ENCODE results near the gene CCSER1.

DNA sequence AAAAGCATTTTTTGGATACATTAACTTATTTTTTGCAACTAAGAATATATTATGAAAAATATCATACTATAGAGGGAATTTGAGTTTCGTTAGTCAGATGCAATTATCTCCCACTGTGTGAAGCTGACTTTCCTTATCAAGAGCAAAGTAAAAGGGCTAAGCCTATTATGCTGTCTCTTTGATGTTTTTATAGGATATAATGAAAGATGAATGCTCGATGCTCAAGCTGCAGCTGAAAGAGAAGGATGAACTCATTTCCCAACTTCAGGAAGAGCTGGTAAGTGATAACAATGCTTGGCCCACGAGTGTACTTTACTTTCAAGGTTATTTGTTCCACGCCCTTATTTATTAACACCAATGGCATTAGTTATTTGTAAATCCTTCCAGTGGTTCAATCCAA is 688.4 kb downstream of the CCSER1 start:
- TF ChIP-seq, protein P1, sequence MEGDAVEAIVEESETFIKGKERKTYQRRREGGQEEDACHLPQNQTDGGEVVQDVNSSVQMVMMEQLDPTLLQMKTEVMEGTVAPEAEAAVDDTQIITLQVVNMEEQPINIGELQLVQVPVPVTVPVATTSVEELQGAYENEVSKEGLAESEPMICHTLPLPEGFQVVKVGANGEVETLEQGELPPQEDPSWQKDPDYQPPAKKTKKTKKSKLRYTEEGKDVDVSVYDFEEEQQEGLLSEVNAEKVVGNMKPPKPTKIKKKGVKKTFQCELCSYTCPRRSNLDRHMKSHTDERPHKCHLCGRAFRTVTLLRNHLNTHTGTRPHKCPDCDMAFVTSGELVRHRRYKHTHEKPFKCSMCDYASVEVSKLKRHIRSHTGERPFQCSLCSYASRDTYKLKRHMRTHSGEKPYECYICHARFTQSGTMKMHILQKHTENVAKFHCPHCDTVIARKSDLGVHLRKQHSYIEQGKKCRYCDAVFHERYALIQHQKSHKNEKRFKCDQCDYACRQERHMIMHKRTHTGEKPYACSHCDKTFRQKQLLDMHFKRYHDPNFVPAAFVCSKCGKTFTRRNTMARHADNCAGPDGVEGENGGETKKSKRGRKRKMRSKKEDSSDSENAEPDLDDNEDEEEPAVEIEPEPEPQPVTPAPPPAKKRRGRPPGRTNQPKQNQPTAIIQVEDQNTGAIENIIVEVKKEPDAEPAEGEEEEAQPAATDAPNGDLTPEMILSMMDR (IDR thresholded peaks at IDR 0.05; ENCODE audit: low read depth, low read length, poor library complexity, severe bottlenecking): no peak
- no peak for TF ChIP-seq EZH2phosphoT487 (IDR thresholded peaks at IDR 0.05; ENCODE audit: borderline replicate concordance, low read length)
